ENCODE measurements around the gene BMP8A. TPM values are rescaled to one million over a fixed set of nuclear protein-coding genes. Genes with fewer than 3 reads are reported as not detected.

Gene BMP8A
- polyA plus RNA-seq, 1 donor (not counting 4 experiments of a cell fraction or from before 2014, with no cell fraction given), result not detected

- Histone ChIP-seq H3K4me3 (ENCODE audit: control insufficient read depth in 2 of 3, extremely low read depth in 1 of 3, insufficient read depth in 2 of 3, low read depth in 1 of 3, low read length in 3 of 3) (no peak overlapping the region), H4K20me1 (ENCODE audit: control insufficient read depth, extremely low read depth, insufficient read depth, low read length) (no peaks in the 10 kb centered on the region), H2AFZ (ENCODE audit: control insufficient read depth, low read length) (no peak overlapping the region), H3K27ac (ENCODE audit: control insufficient read depth, insufficient read depth, low read length) (no peak overlapping the region), H3K4me1 (ENCODE audit: control insufficient read depth, extremely low read depth, insufficient read depth, low read length) (no peaks in the 10 kb centered on the region), H3K4me2 (ENCODE audit: control insufficient read depth, extremely low read depth, insufficient read depth, low read depth, low read length) (no peak overlapping the region), H3K9ac (ENCODE audit: control insufficient read depth, extremely low read depth, insufficient read depth, low read length) (no peak overlapping the region), H3K79me2 (ENCODE audit: control insufficient read depth, insufficient read depth, low read length) (no peaks in the 10 kb centered on the region), H3K9me3 (ENCODE audit: control insufficient read depth, low read depth, low read length) (no peaks in the 10 kb centered on the region), H3K36me3 (ENCODE audit: control insufficient read depth in 2 of 2, extremely low read depth in 1 of 2, insufficient read depth in 2 of 2, low read length in 2 of 2) (peaks cover 62 to 74% of the 10 kb centered on the region in 2 experiments), H3K27me3 (ENCODE audit: control insufficient read depth, extremely low read depth, insufficient read depth, low read length) (no peaks in the 10 kb centered on the region), H3K9me1 (ENCODE audit: control insufficient read depth, extremely low read depth, insufficient read depth, low read length) (no peaks in the 10 kb centered on the region)
- no peak for FAIRE-seq
- no peak for TF ChIP-seq EZH2 (IDR thresholded peaks at IDR 0.05; ENCODE audit: low read length)
- TF ChIP-seq, protein P1, sequence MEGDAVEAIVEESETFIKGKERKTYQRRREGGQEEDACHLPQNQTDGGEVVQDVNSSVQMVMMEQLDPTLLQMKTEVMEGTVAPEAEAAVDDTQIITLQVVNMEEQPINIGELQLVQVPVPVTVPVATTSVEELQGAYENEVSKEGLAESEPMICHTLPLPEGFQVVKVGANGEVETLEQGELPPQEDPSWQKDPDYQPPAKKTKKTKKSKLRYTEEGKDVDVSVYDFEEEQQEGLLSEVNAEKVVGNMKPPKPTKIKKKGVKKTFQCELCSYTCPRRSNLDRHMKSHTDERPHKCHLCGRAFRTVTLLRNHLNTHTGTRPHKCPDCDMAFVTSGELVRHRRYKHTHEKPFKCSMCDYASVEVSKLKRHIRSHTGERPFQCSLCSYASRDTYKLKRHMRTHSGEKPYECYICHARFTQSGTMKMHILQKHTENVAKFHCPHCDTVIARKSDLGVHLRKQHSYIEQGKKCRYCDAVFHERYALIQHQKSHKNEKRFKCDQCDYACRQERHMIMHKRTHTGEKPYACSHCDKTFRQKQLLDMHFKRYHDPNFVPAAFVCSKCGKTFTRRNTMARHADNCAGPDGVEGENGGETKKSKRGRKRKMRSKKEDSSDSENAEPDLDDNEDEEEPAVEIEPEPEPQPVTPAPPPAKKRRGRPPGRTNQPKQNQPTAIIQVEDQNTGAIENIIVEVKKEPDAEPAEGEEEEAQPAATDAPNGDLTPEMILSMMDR (optimal IDR thresholded peaks at IDR 0.05 in 1 of 3, IDR thresholded peaks at IDR 0.05 in 1 of 3, conservative IDR thresholded peaks at IDR 0.05 in 1 of 3; ENCODE audit: extremely low read depth in 1 of 3, insufficient read depth in 2 of 3, low read length in 3 of 3), result no peak
- DNase-seq (ENCODE audit: low read depth, low spot score), result no peak
- dilution Hi-C loops (cut with MboI; ENCODE audit: extremely low pct_ligation_motif_present, low sequenced_read_pairs), result no loop called here
These were observed 32.4 kb upstream of the BMP8A start for GRCh38 chr1:39458991-39459390.

GRCh38 chr1:39462074-39462473, 29.4 kb upstream of the BMP8A start:
- Histone ChIP-seq H3K4me3 (ENCODE audit: control insufficient read depth in 2 of 3, extremely low read depth in 1 of 3, insufficient read depth in 2 of 3, low read depth in 1 of 3, low read length in 3 of 3) (no peak overlapping the region), H3K4me1 (ENCODE audit: control insufficient read depth, extremely low read depth, insufficient read depth, low read length) (no peaks in the 10 kb centered on the region), H3K27ac (ENCODE audit: control insufficient read depth, insufficient read depth, low read length) (no peak overlapping the region), H3K9ac (ENCODE audit: control insufficient read depth, extremely low read depth, insufficient read depth, low read length) (no peak overlapping the region), H3K9me1 (ENCODE audit: control insufficient read depth, extremely low read depth, insufficient read depth, low read length) (no peaks in the 10 kb centered on the region), H3K9me3 (ENCODE audit: control insufficient read depth, low read depth, low read length) (no peaks in the 10 kb centered on the region), H3K79me2 (ENCODE audit: control insufficient read depth, insufficient read depth, low read length) (no peaks in the 10 kb centered on the region), H4K20me1 (ENCODE audit: control insufficient read depth, extremely low read depth, insufficient read depth, low read length) (no peaks in the 10 kb centered on the region), H3K27me3 (ENCODE audit: control insufficient read depth, extremely low read depth, insufficient read depth, low read length) (no peaks in the 10 kb centered on the region), H3K36me3 (ENCODE audit: control insufficient read depth in 2 of 2, extremely low read depth in 1 of 2, insufficient read depth in 2 of 2, low read length in 2 of 2) (peaks cover 59 to 64% of the 10 kb centered on the region in 2 experiments), H2AFZ (ENCODE audit: control insufficient read depth, low read length) (no peak overlapping the region), H3K4me2 (ENCODE audit: control insufficient read depth, extremely low read depth, insufficient read depth, low read depth, low read length) (no peak overlapping the region)
- TF ChIP-seq, protein P1 (optimal IDR thresholded peaks at IDR 0.05 in 1 of 3, IDR thresholded peaks at IDR 0.05 in 1 of 3, conservative IDR thresholded peaks at IDR 0.05 in 1 of 3; ENCODE audit: extremely low read depth in 1 of 3, insufficient read depth in 2 of 3, low read length in 3 of 3), result no peak
- no peak for TF ChIP-seq EZH2 (IDR thresholded peaks at IDR 0.05; ENCODE audit: low read length)
- FAIRE-seq, result no peak
- DNase-seq (ENCODE audit: low read depth, low spot score), result no peak
- dilution Hi-C loops (cut with MboI; ENCODE audit: extremely low pct_ligation_motif_present, low sequenced_read_pairs), result no loop called here

Data from keratinocyte (primary cell).